C4-2B (cell line): Measurements from ENCODE around the gene TPGS1.

ENCODE experiments used
- H3K27ac ChIP-seq: fragments of 450-650 bp; 2 replicates; pipeline ENCODE4 v1.5.1; 2017
- CTCF ChIP-seq: fragments of 450-650 bp; conservative IDR thresholded peaks from 2 replicates; pipeline ENCODE4 v1.5.1; 2017; ENCODE audit warnings: mild to moderate bottlenecking
- ZFX ChIP-seq: fragments of 450-650 bp; IDR thresholded peaks from 2 replicates; pipeline ENCODE4 v1.6.1; 2017

The TPGS1 gene

GRCh38 chr19:507286-508203 lies at the start of gene TPGS1:
Gene TPGS1, plus strand, starts transcription at chr19:507497. Its CDS starts 10 bp downstream, at chr19:507507.
- peak within 1 kb of the TSS; percentile 93 for H3K27ac ChIP-seq
- TF ChIP-seq ZFX = peak; percentile 95; the same call in 1 of the 2 replicates
- TF ChIP-seq CTCF = no peak

GRCh38 chr19:457636-458035 lies 49.7 kb upstream of the TPGS1 start:
- TF ChIP-seq ZFX = no peak
- TF ChIP-seq CTCF = no peak
- no peak overlapping the region for H3K27ac ChIP-seq

GRCh38 chr19:458091-459042 lies 48.9 kb upstream of the TPGS1 start:
- no peak overlapping the region for H3K27ac ChIP-seq
- no peak for TF ChIP-seq ZFX
- TF ChIP-seq CTCF = no peak

GRCh38 chr19:459724-460511 lies 47.4 kb upstream of the TPGS1 start:
- peak overlapping the region; percentile 60 for H3K27ac ChIP-seq
- TF ChIP-seq ZFX (peak; percentile 11; the same call in 1 of the 2 replicates), CTCF (no peak)

GRCh38 chr19:460877-461720 lies 46.2 kb upstream of the TPGS1 start, which contains the start of gene SHC2:
Gene SHC2, minus strand, starts transcription at chr19:461033. Its CDS starts 37 bp downstream, at chr19:460996.
- peak within 1 kb of the TSS; percentile 60 for H3K27ac ChIP-seq
- TF ChIP-seq CTCF (no peak), ZFX (no peak)

GRCh38 chr19:461721-462551 lies 45.4 kb upstream of the TPGS1 start:
- TF ChIP-seq ZFX (no peak), CTCF (no peak)
- H3K27ac ChIP-seq = 0 out of 2 replicates have a peak overlapping the region, but pooled peaks have one; percentile 6
